ENCODE results near the gene ZNF236. TPM values are rescaled to one million over a fixed set of nuclear protein-coding genes. Genes with fewer than 3 reads are reported as not detected.
A peak's percentile ranks its signal among the peaks of the same experiment; 100 is the strongest.

Gene ZNF236
- total RNA-seq, 2 donors from 2014 or later, result 9.7 to 16.9 TPM

GRCh38 chr18:76980663-76981395 is 158.5 kb downstream of the ZNF236 start:
- DNase-seq, result peak; percentile 18
- peaks cover 3% of the 10 kb centered on the region for H3K4me1 ChIP-seq
- no peaks in the 10 kb centered on the region for H3K9me3 ChIP-seq
- H3K27me3 ChIP-seq, result no peaks in the 10 kb centered on the region
- intact Hi-C loops (cut with DNase I), result loop anchor here (5.0 kb wide), 1 partner anchor 179 kb away; no protein-coding TSS in a partner anchor
- no peak overlapping the region for H3K9ac ChIP-seq (ENCODE audit: low read depth in 2 of 2, low read length in 2 of 2)
- no peak for TF ChIP-seq CTCF (IDR thresholded peaks at IDR 0.05)
- no peaks in the 10 kb centered on the region for H3K36me3 ChIP-seq
- H3K4me3 ChIP-seq, result no peak overlapping the region
- H3K27ac ChIP-seq, result peak overlapping the region; percentile 69

GRCh38 chr18:76981396-76981968 is 159.1 kb downstream of the ZNF236 start:
- Histone ChIP-seq H3K9me3 (no peaks in the 10 kb centered on the region), H3K4me3 (no peak overlapping the region), H3K36me3 (no peaks in the 10 kb centered on the region), H3K9ac (ENCODE audit: low read depth in 2 of 2, low read length in 2 of 2) (peak overlapping the region in 1 of 2 donors; percentile 43), H3K4me1 (peaks cover 3% of the 10 kb centered on the region), H3K27ac (peak overlapping the region; percentile 69), H3K27me3 (no peaks in the 10 kb centered on the region)
- peak; percentile 70 for DNase-seq
- intact Hi-C loops (cut with DNase I), result loop anchor here (5.0 kb wide), 1 partner anchor 179 kb away; no protein-coding TSS in a partner anchor
- no peak for TF ChIP-seq CTCF (IDR thresholded peaks at IDR 0.05)

- Histone ChIP-seq H3K27me3 (no peaks in the 10 kb centered on the region), H3K9me3 (no peaks in the 10 kb centered on the region), H3K4me1 (peaks cover 3% of the 10 kb centered on the region), H3K27ac (peak overlapping the region; percentile 69), H3K9ac (ENCODE audit: low read depth in 2 of 2, low read length in 2 of 2) (peak overlapping the region in 1 of 2 donors; percentile 43), H3K36me3 (no peaks in the 10 kb centered on the region), H3K4me3 (no peak overlapping the region)
- peak; percentile 46 for DNase-seq
- intact Hi-C loops (cut with DNase I), result loop anchor here (2.0 to 5.0 kb wide), 2 partner anchors 61 to 180 kb away; no protein-coding TSS in a partner anchor
- TF ChIP-seq CTCF (IDR thresholded peaks at IDR 0.05), result no peak
These were observed 159.7 kb downstream of the ZNF236 start for GRCh38 chr18:76982038-76982437.

GRCh38 chr18:76982841-76983583 is 160.7 kb downstream of the ZNF236 start:
- H3K9me3 ChIP-seq, result no peaks in the 10 kb centered on the region
- no peak overlapping the region for H3K4me3 ChIP-seq
- no peaks in the 10 kb centered on the region for H3K36me3 ChIP-seq
- TF ChIP-seq CTCF (IDR thresholded peaks at IDR 0.05), result peak; percentile 91
- intact Hi-C loops (cut with DNase I), result loop anchor here (2.0 to 5.0 kb wide), 2 partner anchors 62 to 181 kb away; no protein-coding TSS in a partner anchor
- H3K27me3 ChIP-seq, result no peaks in the 10 kb centered on the region
- DNase-seq, result peak; percentile 96
- peaks cover 3% of the 10 kb centered on the region for H3K4me1 ChIP-seq
- H3K9ac ChIP-seq (ENCODE audit: low read depth in 2 of 2, low read length in 2 of 2), result no peak overlapping the region
- H3K27ac ChIP-seq, result no peak overlapping the region

- no peak overlapping the region for H3K4me3 ChIP-seq
- no peak overlapping the region for H3K9ac ChIP-seq (ENCODE audit: low read depth in 2 of 2, low read length in 2 of 2)
- no peak overlapping the region for H3K27ac ChIP-seq
- no peaks in the 10 kb centered on the region for H3K27me3 ChIP-seq
- no peaks in the 10 kb centered on the region for H3K9me3 ChIP-seq
- no peak for DNase-seq
- H3K36me3 ChIP-seq, result no peaks in the 10 kb centered on the region
- no peak for TF ChIP-seq CTCF (IDR thresholded peaks at IDR 0.05)
- intact Hi-C loops (cut with DNase I), result loop anchor here (2.0 to 5.0 kb wide), 2 partner anchors 63 to 181 kb away; no protein-coding TSS in a partner anchor
- H3K4me1 ChIP-seq, result peaks cover 3% of the 10 kb centered on the region
These were observed 161.3 kb downstream of the ZNF236 start for GRCh38 chr18:76983613-76984051.

Measured in colonic mucosa (tissue), 4 donors.